Mucosa of stomach (tissue), 1 donor: ENCODE measurements around the gene PCCB.
"Not testable (repeated sequence)": the region's sequence is repeated elsewhere in the genome, so short reads cannot be mapped to it uniquely, and the experiment has no call there.

Experiments
- H3K27me3 ChIP-seq: one replicate; pipeline ENCODE4 v1.7.0; 2013; ENCODE audit warnings: mild to moderate bottlenecking, low read length; ENCODE audit not compliant: control insufficient read depth, insufficient read depth
- H3K36me3 ChIP-seq: one replicate; pipeline ENCODE4 v1.7.0; 2013; ENCODE audit warnings: low read length; ENCODE audit not compliant: control insufficient read depth, insufficient read depth
- H3K4me1 ChIP-seq: one replicate; pipeline ENCODE4 v1.7.0; 2013; ENCODE audit warnings: mild to moderate bottlenecking, low read length; ENCODE audit not compliant: control insufficient read depth, insufficient read depth
- H3K4me3 ChIP-seq: one replicate; pipeline ENCODE4 v1.7.0; 2013; ENCODE audit warnings: low read length
- H3K9ac ChIP-seq: one replicate; pipeline ENCODE4 v1.7.0; 2013; ENCODE audit warnings: mild to moderate bottlenecking, low read length, moderate library complexity
- H3K9me3 ChIP-seq: one replicate; pipeline ENCODE4 v1.7.0; 2013; ENCODE audit warnings: mild to moderate bottlenecking, low read length, moderate library complexity; ENCODE audit not compliant: control insufficient read depth
- donor health status: Pancreatic carcinoma.

PCCB gene

GRCh38 chr3:136334209-136334608 is 84.1 kb downstream of the PCCB start:
- no peaks in the 10 kb centered on the region for H3K36me3 ChIP-seq
- no peaks in the 10 kb centered on the region for H3K27me3 ChIP-seq
- H3K4me1 ChIP-seq: no peaks in the 10 kb centered on the region
- H3K4me3 ChIP-seq: no peak overlapping the region
- H3K9me3 ChIP-seq: no peaks in the 10 kb centered on the region
- H3K9ac ChIP-seq: no peak overlapping the region

GRCh38 chr3:136334726-136335125 is 84.6 kb downstream of the PCCB start:
- not testable (repeated sequence) for H3K9ac ChIP-seq, H3K9me3 ChIP-seq, H3K27me3 ChIP-seq, H3K36me3 ChIP-seq, H3K4me3 ChIP-seq, H3K4me1 ChIP-seq

GRCh38 chr3:136336329-136337100 is 86.4 kb downstream of the PCCB start:
- H3K4me1 ChIP-seq: no peaks in the 10 kb centered on the region
- no peaks in the 10 kb centered on the region for H3K9me3 ChIP-seq
- H3K9ac ChIP-seq: no peak overlapping the region
- no peaks in the 10 kb centered on the region for H3K27me3 ChIP-seq
- H3K4me3 ChIP-seq: no peak overlapping the region
- no peaks in the 10 kb centered on the region for H3K36me3 ChIP-seq

GRCh38 chr3:136343446-136343845 is 93.3 kb downstream of the PCCB start:
- no peaks in the 10 kb centered on the region for H3K27me3 ChIP-seq
- no peak overlapping the region for H3K9ac ChIP-seq
- no peak overlapping the region for H3K4me3 ChIP-seq
- H3K4me1 ChIP-seq: peaks cover 9% of the 10 kb centered on the region
- no peaks in the 10 kb centered on the region for H3K9me3 ChIP-seq
- H3K36me3 ChIP-seq: no peaks in the 10 kb centered on the region

GRCh38 chr3:136343873-136344555 is 93.9 kb downstream of the PCCB start:
- no peaks in the 10 kb centered on the region for H3K9me3 ChIP-seq
- no peaks in the 10 kb centered on the region for H3K36me3 ChIP-seq
- peaks cover 9% of the 10 kb centered on the region for H3K4me1 ChIP-seq
- H3K4me3 ChIP-seq: no peak overlapping the region
- H3K27me3 ChIP-seq: no peaks in the 10 kb centered on the region
- H3K9ac ChIP-seq: no peak overlapping the region

GRCh38 chr3:136346486-136346885 is 96.3 kb downstream of the PCCB start:
- H3K27me3 ChIP-seq: no peaks in the 10 kb centered on the region
- H3K36me3 ChIP-seq: no peaks in the 10 kb centered on the region
- H3K9me3 ChIP-seq: no peaks in the 10 kb centered on the region
- H3K9ac ChIP-seq: no peak overlapping the region
- peaks cover 9% of the 10 kb centered on the region for H3K4me1 ChIP-seq
- H3K4me3 ChIP-seq: no peak overlapping the region

- H3K4me1 ChIP-seq: peaks cover 5% of the 10 kb centered on the region
- no peaks in the 10 kb centered on the region for H3K36me3 ChIP-seq
- no peak overlapping the region for H3K9ac ChIP-seq
- H3K27me3 ChIP-seq: no peaks in the 10 kb centered on the region
- no peak overlapping the region for H3K4me3 ChIP-seq
- no peaks in the 10 kb centered on the region for H3K9me3 ChIP-seq
Measured at GRCh38 chr3:136350132-136350531, 100.0 kb downstream of the PCCB start.

GRCh38 chr3:136350557-136350956 is 100.4 kb downstream of the PCCB start:
- Histone ChIP-seq H3K9ac (no peak overlapping the region), H3K4me3 (no peak overlapping the region), H3K27me3 (no peaks in the 10 kb centered on the region), H3K36me3 (no peaks in the 10 kb centered on the region), H3K9me3 (no peaks in the 10 kb centered on the region), H3K4me1 (peaks cover 5% of the 10 kb centered on the region)

- Histone ChIP-seq H3K4me1 (peaks cover 5% of the 10 kb centered on the region), H3K9ac (no peak overlapping the region), H3K4me3 (no peak overlapping the region), H3K36me3 (no peaks in the 10 kb centered on the region), H3K9me3 (no peaks in the 10 kb centered on the region), H3K27me3 (no peaks in the 10 kb centered on the region)
Measured at GRCh38 chr3:136351351-136351750, 101.2 kb downstream of the PCCB start.

- H3K9ac ChIP-seq: no peak overlapping the region
- H3K36me3 ChIP-seq: no peaks in the 10 kb centered on the region
- no peaks in the 10 kb centered on the region for H3K27me3 ChIP-seq
- H3K9me3 ChIP-seq: no peaks in the 10 kb centered on the region
- H3K4me3 ChIP-seq: no peak overlapping the region
- peaks cover 5% of the 10 kb centered on the region for H3K4me1 ChIP-seq
Measured at GRCh38 chr3:136351905-136352304, 101.8 kb downstream of the PCCB start.

- H3K36me3 ChIP-seq: no peaks in the 10 kb centered on the region
Measured at GRCh38 chr3:136353461-136353860, 103.3 kb downstream of the PCCB start.

GRCh38 chr3:136366289-136366688 is 116.1 kb downstream of the PCCB start:
- no peaks in the 10 kb centered on the region for H3K36me3 ChIP-seq
- H3K9ac ChIP-seq: no peak overlapping the region
- H3K27me3 ChIP-seq: no peaks in the 10 kb centered on the region
- H3K9me3 ChIP-seq: no peaks in the 10 kb centered on the region
- H3K4me1 ChIP-seq: no peaks in the 10 kb centered on the region
- H3K4me3 ChIP-seq: no peak overlapping the region

More at GRCh38 chr3:136353461-136353860, 103.3 kb downstream of the PCCB start:
- H3K27me3 ChIP-seq: no peaks in the 10 kb centered on the region
- peaks cover 5% of the 10 kb centered on the region for H3K4me1 ChIP-seq
- no peak overlapping the region for H3K4me3 ChIP-seq
- H3K9me3 ChIP-seq: no peaks in the 10 kb centered on the region
- H3K9ac ChIP-seq: no peak overlapping the region
